ENCODE data around the gene ELFN1.

Gene ELFN1

GRCh38 chr7:1643270-1644092, 26.6 kb upstream of the ELFN1 start:
- DNase-seq (ENCODE audit: extremely low read depth, low read depth): no peak
- TF ChIP-seq CTCF (IDR thresholded peaks at IDR 0.05; ENCODE audit: low read depth, low read length): no peak

- no peak for DNase-seq (ENCODE audit: extremely low read depth, low read depth)
- no peak for TF ChIP-seq CTCF (IDR thresholded peaks at IDR 0.05; ENCODE audit: low read depth, low read length)
Measured at GRCh38 chr7:1644341-1645070, 25.6 kb upstream of the ELFN1 start.

GRCh38 chr7:1645071-1645409, 25.0 kb upstream of the ELFN1 start:
- DNase-seq (ENCODE audit: extremely low read depth, low read depth): no peak
- TF ChIP-seq CTCF (IDR thresholded peaks at IDR 0.05; ENCODE audit: low read depth, low read length): no peak

GRCh38 chr7:1645476-1645875, 24.6 kb upstream of the ELFN1 start:
- TF ChIP-seq CTCF (IDR thresholded peaks at IDR 0.05; ENCODE audit: low read depth, low read length): no peak
- DNase-seq (ENCODE audit: extremely low read depth, low read depth): no peak

- TF ChIP-seq CTCF (IDR thresholded peaks at IDR 0.05; ENCODE audit: low read depth, low read length): no peak
- no peak for DNase-seq (ENCODE audit: extremely low read depth, low read depth)
Measured at GRCh38 chr7:1646391-1646790, 23.7 kb upstream of the ELFN1 start.

- TF ChIP-seq CTCF (IDR thresholded peaks at IDR 0.05; ENCODE audit: low read depth, low read length): no peak
Measured at GRCh38 chr7:1646957-1647891, 22.9 kb upstream of the ELFN1 start.

More at GRCh38 chr7:1646957-1647891, 22.9 kb upstream of the ELFN1 start:
- no peak for DNase-seq (ENCODE audit: extremely low read depth, low read depth)

Measured in AG09319 (cell line).